H1 (cell line): ENCODE results near the gene GRID1. TPM values are rescaled to one million over a fixed set of nuclear protein-coding genes. Genes with fewer than 3 reads are reported as not detected.

Source experiments
- CHD1 ChIP-seq: IDR thresholded peaks from 2 replicates; pipeline ENCODE4 v1.6.1; 2012; ENCODE audit warnings: low read depth, low read length, improper control_type of control experiment
- CHD7 ChIP-seq: fragments of 300-600 bp; sonication (generic); IDR thresholded peaks from 2 replicates; pipeline ENCODE4 v1.7.1; 2012; ENCODE audit warnings: low read length, moderate library complexity, mild to moderate bottlenecking, inconsistent platforms; ENCODE audit not compliant: insufficient replicate concordance
- CREB1 ChIP-seq: IDR thresholded peaks from 2 replicates; pipeline ENCODE4 v1.6.1; 2012; ENCODE audit warnings: inconsistent platforms
- EP300 ChIP-seq, 2 experiments: IDR thresholded peaks; 1 replicate in 1 of 2; 2 replicates in 1 of 2; pipeline ENCODE4 v1.6.1; 2011 to 2012; ENCODE audit warnings: low read depth in 2 of 2, low read length in 2 of 2, mild to moderate bottlenecking in 2 of 2, borderline replicate concordance in 1 of 2, inconsistent platforms in 1 of 2, moderate library complexity in 1 of 2
- GABPA ChIP-seq: IDR thresholded peaks from 2 replicates; pipeline ENCODE4 v1.6.1; 2011; ENCODE audit warnings: mild to moderate bottlenecking, low read length, moderate library complexity, borderline replicate concordance; ENCODE audit not compliant: insufficient read depth
- JUND ChIP-seq: IDR thresholded peaks from 2 replicates; pipeline ENCODE4 v1.6.1; 2011; ENCODE audit warnings: mild to moderate bottlenecking, improper control_type of control experiment, low read length
- POLR2A ChIP-seq, 2 experiments: IDR thresholded peaks; 1 replicate in 1 of 2; 2 replicates in 1 of 2; pipeline ENCODE4 v1.6.1; 2011; ENCODE audit warnings: low read depth in 2 of 2, low read length in 2 of 2, mild to moderate bottlenecking in 2 of 2; ENCODE audit errors: control extremely low read depth in 1 of 2
- POLR2AphosphoS5 ChIP-seq: IDR thresholded peaks from 2 replicates; pipeline ENCODE4 v1.6.1; 2011; ENCODE audit warnings: low read depth, low read length
- RFX5 ChIP-seq: IDR thresholded peaks from 2 replicates; pipeline ENCODE4 v1.6.1; 2011; ENCODE audit warnings: low read depth, low read length, improper control_type of control experiment, borderline replicate concordance
- SAP30 ChIP-seq: fragments of 300-600 bp; sonication (generic); IDR thresholded peaks from 2 replicates; pipeline ENCODE4 v1.7.1; 2012; ENCODE audit warnings: low read length, moderate library complexity, mild to moderate bottlenecking, inconsistent platforms; ENCODE audit not compliant: insufficient read depth, insufficient replicate concordance
- TBP ChIP-seq: IDR thresholded peaks from 2 replicates; pipeline ENCODE4 v1.6.1; 2011; ENCODE audit warnings: low read depth, low read length, improper control_type of control experiment
- YY1 ChIP-seq: IDR thresholded peaks from 2 replicates; pipeline ENCODE4 v1.6.1; 2011; ENCODE audit warnings: low read depth, mild to moderate bottlenecking, low read length
- ZNF274 ChIP-seq: IDR thresholded peaks from 2 replicates; pipeline ENCODE4 v1.7.0; 2012; ENCODE audit warnings: low read length, borderline replicate concordance; ENCODE audit errors: extremely low read depth
- polyA plus RNA-seq, 7 experiments: library from polyadenylated mRNA; depleted of rRNA in 3 of 7; stranded (reverse) in 5 of 7; unstranded in 2 of 7; fragments of >200 nt in 5 of 7; fragments of 200-250 nt in 2 of 7; gene quantifications; 1 replicate in 5 of 7; 2 replicates in 1 of 7; 4 replicates in 1 of 7; pipeline versions ENCODE4 v1.2.1 to v1.2.3, GENCODE V29; 2011 to 2013; ENCODE audit warnings: missing spikeins in 2 of 7, mixed read lengths in 2 of 7
- total RNA-seq: library from RNA; stranded (reverse); fragmentation: NEBNext Ultra II Directional; extraction: Animal tissue kit (Norgen Biotek cat#: 25700); gene quantifications from 2 replicates; pipeline ENCODE4 v1.2.1, GENCODE V29; 2021

The GRID1 gene
- total and polyA plus RNA-seq, 2 of the 8 experiments (the other 6 are each of a cell fraction or from before 2014, with no cell fraction given) = 0.22 to 0.30 TPM

GRCh38 chr10:85917601-85918000 lies 449.0 kb downstream of the GRID1 start (continued):
- TF ChIP-seq CHD7 (no peak), POLR2AphosphoS5 (no peak), YY1 (no peak), JUND (no peak), SAP30 (no peak), POLR2A (IDR thresholded peaks at IDR 0.05; ENCODE audit: control extremely low read depth in 1 of 2, low read depth in 2 of 2, low read length in 2 of 2) (no peak), CREB1 (no peak), RFX5 (no peak), EP300 (IDR thresholded peaks at IDR 0.05; ENCODE audit: borderline replicate concordance in 1 of 2, low read depth in 2 of 2, low read length in 2 of 2) (no peak), ZNF274 (no peak), CHD1 (no peak), TBP (no peak), GABPA (no peak)
